Endothelial cell (in vitro differentiated cells): ENCODE measurements around the gene SPATA4. TPM values are rescaled to one million over a fixed set of nuclear protein-coding genes. Genes with fewer than 3 reads are reported as not detected.

ENCODE experiments used
- DNase-seq: peaks from one replicate; pipeline ENCODE4 v3.0.0; 2021; ENCODE audit warnings: low spot score
- H3K27ac Mint-ChIP-seq: one replicate; pipeline ENCODE4 v1.8.0; 2021; ENCODE audit warnings: mixed read lengths, inconsistent platforms; ENCODE audit not compliant: unreplicated experiment
- H3K27me3 Mint-ChIP-seq: one replicate; pipeline ENCODE4 v1.8.0; 2021; ENCODE audit warnings: mild to moderate bottlenecking, moderate library complexity, mixed read lengths, inconsistent platforms; ENCODE audit not compliant: unreplicated experiment
- H3K36me3 Mint-ChIP-seq: one replicate; pipeline ENCODE4 v1.8.0; 2021; ENCODE audit warnings: mild to moderate bottlenecking, low read depth, mixed read lengths, inconsistent platforms; ENCODE audit not compliant: unreplicated experiment
- H3K4me1 Mint-ChIP-seq: one replicate; pipeline ENCODE4 v1.8.0; 2021; ENCODE audit warnings: mild to moderate bottlenecking, mixed read lengths, inconsistent platforms; ENCODE audit not compliant: unreplicated experiment
- H3K4me3 Mint-ChIP-seq: one replicate; pipeline ENCODE4 v1.8.0; 2021; ENCODE audit warnings: mild to moderate bottlenecking, mixed read lengths, inconsistent platforms; ENCODE audit not compliant: unreplicated experiment
- H3K9me3 Mint-ChIP-seq: one replicate; pipeline ENCODE4 v1.8.0; 2021; ENCODE audit warnings: mixed read lengths, inconsistent platforms; ENCODE audit not compliant: unreplicated experiment
- CTCF ChIP-seq: fragments of 200-600 bp; sonication (generic); IDR thresholded peaks from one replicate; pipeline ENCODE4 v1.5.0; 2021; ENCODE audit warnings: antibody characterized with exemption; ENCODE audit not compliant: unreplicated experiment
- total RNA-seq: library from RNA; stranded (reverse); fragmentation: NEBNext Ultra II Directional; extraction: Animal tissue kit (Norgen Biotek cat#: 25700); gene quantifications from one replicate; pipeline ENCODE4 v1.2.1, GENCODE V29; 2021; ENCODE audit not compliant: unreplicated experiment

The SPATA4 gene
- total RNA-seq, 1 donor from 2014 or later, result not detected

GRCh38 chr4:176238157-176238610 lies 42.8 kb upstream of the SPATA4 start:
- no peak for DNase-seq
- TF ChIP-seq CTCF, result no peak
- Mint-ChIP-seq H3K9me3 (no peaks in the 10 kb centered on the region), H3K4me1 (no peaks in the 10 kb centered on the region), H3K4me3 (no peak overlapping the region), H3K27me3 (no peaks in the 10 kb centered on the region), H3K27ac (no peak overlapping the region), H3K36me3 (no peaks in the 10 kb centered on the region)

- H3K27ac Mint-ChIP-seq, result no peak overlapping the region
- no peak for DNase-seq
- TF ChIP-seq CTCF, result no peak
- H3K9me3 Mint-ChIP-seq, result no peaks in the 10 kb centered on the region
- H3K4me3 Mint-ChIP-seq, result no peak overlapping the region
- no peaks in the 10 kb centered on the region for H3K27me3 Mint-ChIP-seq
- H3K4me1 Mint-ChIP-seq, result no peaks in the 10 kb centered on the region
- no peaks in the 10 kb centered on the region for H3K36me3 Mint-ChIP-seq
Measured at GRCh38 chr4:176236946-176237345, 41.6 kb upstream of the SPATA4 start.

GRCh38 chr4:176230836-176231235 lies 35.5 kb upstream of the SPATA4 start:
- TF ChIP-seq CTCF, result no peak
- Mint-ChIP-seq H3K27ac (no peak overlapping the region), H3K4me1 (no peaks in the 10 kb centered on the region)

GRCh38 chr4:176229645-176230044 lies 34.3 kb upstream of the SPATA4 start:
- H3K4me3 Mint-ChIP-seq, result no peak overlapping the region
- H3K36me3 Mint-ChIP-seq, result no peaks in the 10 kb centered on the region
- H3K27ac Mint-ChIP-seq, result no peak overlapping the region
- no peak for TF ChIP-seq CTCF
- H3K4me1 Mint-ChIP-seq, result no peaks in the 10 kb centered on the region
- H3K9me3 Mint-ChIP-seq, result no peaks in the 10 kb centered on the region
- H3K27me3 Mint-ChIP-seq, result no peaks in the 10 kb centered on the region
- DNase-seq, result no peak

More at GRCh38 chr4:176230836-176231235, 35.5 kb upstream of the SPATA4 start:
- Mint-ChIP-seq H3K9me3 (no peaks in the 10 kb centered on the region), H3K27me3 (no peaks in the 10 kb centered on the region), H3K36me3 (no peaks in the 10 kb centered on the region), H3K4me3 (no peak overlapping the region)
- no peak for DNase-seq

GRCh38 chr4:176226736-176227135 lies 31.4 kb upstream of the SPATA4 start:
- DNase-seq, result no peak
- TF ChIP-seq CTCF, result no peak
- no peaks in the 10 kb centered on the region for H3K27me3 Mint-ChIP-seq
- H3K27ac Mint-ChIP-seq, result no peak overlapping the region
- H3K36me3 Mint-ChIP-seq, result no peaks in the 10 kb centered on the region
- H3K4me1 Mint-ChIP-seq, result no peaks in the 10 kb centered on the region
- H3K9me3 Mint-ChIP-seq, result no peaks in the 10 kb centered on the region
- no peak overlapping the region for H3K4me3 Mint-ChIP-seq
